ENCODE data around the gene PLD4.
"Not testable (repeated sequence)": the region's sequence is repeated elsewhere in the genome, so short reads cannot be mapped to it uniquely, and the experiment has no call there.

Gene PLD4

GRCh38 chr14:104942586-104942985 is 17.9 kb downstream of the PLD4 start:
- H3K4me3 ChIP-seq (ENCODE audit: low read depth, low read length) = no peak overlapping the region
- no peak for TF ChIP-seq CTCF (IDR thresholded peaks at IDR 0.05; ENCODE audit: low read depth, low read length)

GRCh38 chr14:104943216-104944015 is 18.7 kb downstream of the PLD4 start:
- not testable (repeated sequence) for H3K4me3 ChIP-seq (ENCODE audit: low read depth, low read length)

GRCh38 chr14:104944016-104944308 is 19.3 kb downstream of the PLD4 start:
- not testable (repeated sequence) for H3K4me3 ChIP-seq (ENCODE audit: low read depth, low read length)

GRCh38 chr14:104944436-104945205 is 19.9 kb downstream of the PLD4 start:
- not testable (repeated sequence) for H3K4me3 ChIP-seq (ENCODE audit: low read depth, low read length)

GRCh38 chr14:104945266-104945665 is 20.6 kb downstream of the PLD4 start:
- H3K4me3 ChIP-seq (ENCODE audit: low read depth, low read length) = not testable (repeated sequence)

GRCh38 chr14:104945986-104946965 is 21.6 kb downstream of the PLD4 start:
- H3K4me3 ChIP-seq (ENCODE audit: low read depth, low read length) = not testable (repeated sequence)

GRCh38 chr14:104947201-104947600 is 22.5 kb downstream of the PLD4 start:
- H3K4me3 ChIP-seq (ENCODE audit: low read depth, low read length) = not testable (repeated sequence)

GRCh38 chr14:104947881-104948735 is 23.4 kb downstream of the PLD4 start:
- H3K4me3 ChIP-seq (ENCODE audit: low read depth, low read length) = not testable (repeated sequence)

GRCh38 chr14:104948736-104949031 is 24.0 kb downstream of the PLD4 start:
- TF ChIP-seq CTCF (IDR thresholded peaks at IDR 0.05; ENCODE audit: low read depth, low read length) = no peak
- no peak overlapping the region for H3K4me3 ChIP-seq (ENCODE audit: low read depth, low read length)

GRCh38 chr14:104949406-104949955 is 24.8 kb downstream of the PLD4 start:
- not testable (repeated sequence) for H3K4me3 ChIP-seq (ENCODE audit: low read depth, low read length)

GRCh38 chr14:104950021-104950420 is 25.3 kb downstream of the PLD4 start:
- H3K4me3 ChIP-seq (ENCODE audit: low read depth, low read length) = no peak overlapping the region
- no peak for TF ChIP-seq CTCF (IDR thresholded peaks at IDR 0.05; ENCODE audit: low read depth, low read length)

GRCh38 chr14:104950701-104951100 is 26.0 kb downstream of the PLD4 start:
- not testable (repeated sequence) for H3K4me3 ChIP-seq (ENCODE audit: low read depth, low read length)

GRCh38 chr14:104951863-104952657 is 27.4 kb downstream of the PLD4 start:
- not testable (repeated sequence) for H3K4me3 ChIP-seq (ENCODE audit: low read depth, low read length)
